IPS-20b (cell line): ENCODE data around the gene THAP6.
"Not testable (repeated sequence)": the region's sequence is repeated elsewhere in the genome, so short reads cannot be mapped to it uniquely, and the experiment has no call there.

Experiments
- H3K27ac ChIP-seq: one replicate; pipeline ENCODE4 v1.5.1; 2013; ENCODE audit warnings: low read length
- H3K27me3 ChIP-seq: 2 replicates; pipeline ENCODE4 v1.6.1; 2013; ENCODE audit warnings: mild to moderate bottlenecking, low read length, inconsistent platforms; ENCODE audit not compliant: insufficient read depth
- H3K36me3 ChIP-seq: 2 replicates; pipeline ENCODE4 v1.6.1; 2013; ENCODE audit warnings: low read depth, mild to moderate bottlenecking, inconsistent platforms, low read length, moderate library complexity; ENCODE audit not compliant: insufficient read depth
- H3K4me1 ChIP-seq: 2 replicates; pipeline ENCODE4 v1.6.1; 2013; ENCODE audit warnings: mild to moderate bottlenecking, control low read depth, inconsistent platforms, low read length, moderate library complexity; ENCODE audit not compliant: insufficient read depth
- H3K4me3 ChIP-seq: 2 replicates; pipeline ENCODE4 v1.5.1; 2013; ENCODE audit warnings: mild to moderate bottlenecking, low read length, inconsistent platforms
- H3K9ac ChIP-seq: 2 replicates; pipeline ENCODE4 v1.6.1; 2013; ENCODE audit warnings: low read depth, mild to moderate bottlenecking, inconsistent platforms, low read length, moderate library complexity
- H3K9me3 ChIP-seq: 2 replicates; pipeline ENCODE4 v1.6.1; 2013; ENCODE audit warnings: mild to moderate bottlenecking, low read depth, low read length, inconsistent platforms; ENCODE audit not compliant: insufficient read depth

THAP6 gene

DNA sequence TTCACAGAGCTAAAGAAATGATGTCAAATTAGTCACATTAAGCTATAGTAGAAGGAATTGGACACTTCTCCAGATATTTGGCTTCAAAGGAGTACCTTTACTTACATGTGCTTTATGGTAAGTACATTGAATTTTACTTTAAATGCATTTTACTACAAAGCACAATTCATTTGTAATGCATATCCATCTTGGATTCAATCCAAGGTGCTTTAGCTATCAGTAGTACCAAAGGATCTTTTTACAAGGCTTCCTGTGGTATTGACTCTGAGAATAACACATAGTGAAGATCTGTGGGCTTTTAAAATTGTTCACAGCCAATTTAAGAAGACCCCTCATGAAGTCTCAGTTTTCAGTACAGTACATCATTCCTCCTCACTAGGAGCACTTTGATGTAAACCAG, 13.2 kb downstream of the THAP6 start:
- Histone ChIP-seq H3K36me3 (peaks cover 71% of the 10 kb centered on the region), H3K4me1 (no peaks in the 10 kb centered on the region), H3K27me3 (no peaks in the 10 kb centered on the region), H3K4me3 (no peak overlapping the region), H3K9me3 (no peaks in the 10 kb centered on the region; the same call in 1 of the 2 replicates), H3K9ac (no peak overlapping the region), H3K27ac (no peak overlapping the region)

GRCh38 chr4:75530556-75531322, 16.5 kb downstream of the THAP6 start:
- H3K4me3 ChIP-seq = no peak overlapping the region
- H3K9me3 ChIP-seq = peaks cover 6% of the 10 kb centered on the region
- H3K27me3 ChIP-seq = no peaks in the 10 kb centered on the region
- H3K4me1 ChIP-seq = no peaks in the 10 kb centered on the region
- H3K36me3 ChIP-seq = peaks cover 56% of the 10 kb centered on the region
- no peak overlapping the region for H3K9ac ChIP-seq
- H3K27ac ChIP-seq = no peak overlapping the region

GRCh38 chr4:75531536-75532143, 17.4 kb downstream of the THAP6 start:
- H3K9me3 ChIP-seq, H3K27me3 ChIP-seq, H3K4me1 ChIP-seq, H3K9ac ChIP-seq, H3K27ac ChIP-seq, H3K4me3 ChIP-seq: not testable (repeated sequence)
- peaks cover 49% of the 10 kb centered on the region for H3K36me3 ChIP-seq

DNA sequence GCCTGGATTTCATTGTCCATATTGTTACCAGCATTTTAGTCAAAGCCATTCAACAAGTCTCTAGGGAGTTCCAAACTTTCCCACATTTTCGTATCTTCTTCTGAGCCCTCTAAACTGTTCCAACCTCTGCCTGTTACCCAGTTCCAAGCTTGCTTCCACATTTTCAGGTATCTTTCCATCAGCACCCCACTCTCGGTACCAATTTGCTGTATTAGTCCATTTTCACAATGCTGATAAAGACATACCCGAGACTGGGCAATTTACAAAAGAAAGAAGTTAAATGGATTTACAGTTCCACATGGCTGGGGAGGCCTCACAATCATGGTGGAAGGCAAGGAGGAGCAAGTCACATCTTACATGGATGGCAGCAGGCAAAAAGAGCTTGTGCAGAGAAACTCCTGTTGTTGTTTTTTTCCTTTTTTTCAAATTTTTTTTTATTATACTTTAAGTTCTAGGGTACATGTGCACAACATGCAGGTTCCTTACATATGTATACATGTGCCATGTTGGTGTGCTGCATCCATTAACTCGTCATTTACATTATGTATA, 19.1 kb downstream of the THAP6 start:
- not testable (repeated sequence) for H3K4me1 ChIP-seq, H3K9me3 ChIP-seq

GRCh38 chr4:75533926-75534325, 19.7 kb downstream of the THAP6 start:
- not testable (repeated sequence) for H3K27me3 ChIP-seq, H3K27ac ChIP-seq, H3K4me1 ChIP-seq, H3K9ac ChIP-seq, H3K9me3 ChIP-seq, H3K4me3 ChIP-seq
- peaks cover 32% of the 10 kb centered on the region for H3K36me3 ChIP-seq

More for the DNA sequence above, 19.1 kb downstream of the THAP6 start:
- H3K27ac ChIP-seq, H3K27me3 ChIP-seq, H3K9ac ChIP-seq, H3K4me3 ChIP-seq: not testable (repeated sequence)
- H3K36me3 ChIP-seq = peaks cover 32% of the 10 kb centered on the region

GRCh38 chr4:75537308-75537707, 23.0 kb downstream of the THAP6 start:
- H3K27me3 ChIP-seq, H3K27ac ChIP-seq, H3K9me3 ChIP-seq, H3K4me3 ChIP-seq, H3K36me3 ChIP-seq, H3K4me1 ChIP-seq, H3K9ac ChIP-seq: not testable (repeated sequence)

- Histone ChIP-seq H3K9ac (no peak overlapping the region), H3K4me1 (no peaks in the 10 kb centered on the region), H3K4me3 (no peak overlapping the region), H3K36me3 (no peaks in the 10 kb centered on the region), H3K27me3 (no peaks in the 10 kb centered on the region), H3K9me3 (no peaks in the 10 kb centered on the region), H3K27ac (no peak overlapping the region)
Observed at GRCh38 chr4:75542824-75543223, 28.6 kb downstream of the THAP6 start.

- H3K4me1 ChIP-seq, H3K36me3 ChIP-seq, H3K9ac ChIP-seq, H3K4me3 ChIP-seq, H3K27me3 ChIP-seq, H3K27ac ChIP-seq, H3K9me3 ChIP-seq: not testable (repeated sequence)
Observed at GRCh38 chr4:75544220-75544619, 29.9 kb downstream of the THAP6 start.

- Histone ChIP-seq H3K27ac (no peak overlapping the region), H3K9ac (no peak overlapping the region), H3K4me1 (no peaks in the 10 kb centered on the region), H3K4me3 (no peak overlapping the region), H3K27me3 (no peaks in the 10 kb centered on the region), H3K9me3 (no peaks in the 10 kb centered on the region), H3K36me3 (no peaks in the 10 kb centered on the region)
Observed at GRCh38 chr4:75544870-75545269, 30.6 kb downstream of the THAP6 start.

GRCh38 chr4:75545526-75545925, 31.3 kb downstream of the THAP6 start:
- Histone ChIP-seq H3K9me3 (no peaks in the 10 kb centered on the region), H3K27ac (no peak overlapping the region), H3K4me1 (no peaks in the 10 kb centered on the region), H3K9ac (no peak overlapping the region), H3K36me3 (no peaks in the 10 kb centered on the region), H3K4me3 (no peak overlapping the region), H3K27me3 (no peaks in the 10 kb centered on the region)

DNA sequence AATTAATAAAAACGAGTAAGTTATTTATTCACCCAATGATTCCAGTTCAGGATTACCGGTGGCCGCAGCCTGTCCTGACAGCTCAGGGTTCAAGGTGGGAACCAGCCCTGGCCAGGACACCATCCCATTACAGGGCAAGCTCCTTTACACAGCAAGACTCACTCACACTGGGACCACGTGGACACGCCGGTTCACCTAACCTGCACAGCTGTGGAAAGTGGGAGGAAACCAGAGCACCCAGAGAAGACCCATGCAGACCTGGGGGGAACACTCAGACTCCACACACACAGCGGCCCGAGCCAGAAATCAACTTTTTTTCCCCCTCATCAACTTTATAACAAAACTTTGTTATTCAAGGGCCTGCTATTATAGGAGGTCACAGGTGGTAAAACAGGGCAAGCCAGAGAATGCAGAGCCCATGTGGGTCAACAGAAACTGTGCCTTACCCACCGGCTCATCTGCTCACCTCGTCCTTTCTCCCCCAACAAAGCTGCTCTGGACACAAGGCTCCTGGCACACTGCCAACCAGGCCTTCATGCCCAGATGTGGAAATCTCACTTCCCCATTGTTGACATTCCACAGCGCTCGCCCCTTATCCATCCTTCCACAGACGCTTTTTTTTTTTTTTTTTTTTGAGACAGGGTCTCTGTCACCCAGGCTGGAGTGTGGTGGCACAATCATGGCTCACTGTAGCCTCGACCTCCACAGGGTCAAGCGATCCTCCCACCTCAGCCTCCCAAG, 33.5 kb downstream of the THAP6 start:
- H3K9me3 ChIP-seq = no peaks in the 10 kb centered on the region
- H3K4me1 ChIP-seq = no peaks in the 10 kb centered on the region
- H3K4me3 ChIP-seq = no peak overlapping the region
- H3K27ac ChIP-seq = no peak overlapping the region
- H3K36me3 ChIP-seq = no peaks in the 10 kb centered on the region
- no peaks in the 10 kb centered on the region for H3K27me3 ChIP-seq
- no peak overlapping the region for H3K9ac ChIP-seq

- H3K27me3 ChIP-seq = no peaks in the 10 kb centered on the region
- H3K4me3 ChIP-seq = no peak overlapping the region
- no peak overlapping the region for H3K9ac ChIP-seq
- no peaks in the 10 kb centered on the region for H3K4me1 ChIP-seq
- H3K9me3 ChIP-seq = no peaks in the 10 kb centered on the region
- no peaks in the 10 kb centered on the region for H3K36me3 ChIP-seq
- H3K27ac ChIP-seq = no peak overlapping the region
Observed at GRCh38 chr4:75549019-75549418, 34.7 kb downstream of the THAP6 start.
